ENCODE measurements around the gene SIT1.

The SIT1 gene

DNA sequence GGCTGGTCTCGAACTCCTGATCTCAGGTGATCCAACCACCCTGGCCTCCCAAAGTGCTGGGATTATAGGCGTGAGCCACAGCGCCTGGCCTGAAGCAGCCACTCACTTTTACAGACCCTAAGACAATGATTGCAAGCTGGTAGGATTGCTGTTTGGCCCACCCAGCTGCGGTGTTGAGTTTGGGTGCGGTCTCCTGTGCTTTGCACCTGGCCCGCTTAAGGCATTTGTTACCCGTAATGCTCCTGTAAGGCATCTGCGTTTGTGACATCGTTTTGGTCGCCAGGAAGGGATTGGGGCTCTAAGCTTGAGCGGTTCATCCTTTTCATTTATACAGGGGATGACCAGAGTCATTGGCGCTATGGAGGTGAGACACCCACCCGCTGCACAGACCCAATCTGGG is 24.5 kb upstream of the SIT1 start:
- no peak overlapping the region for H2AFZ ChIP-seq (ENCODE audit: low read length)
- H3K4me2 ChIP-seq (ENCODE audit: low read depth, low read length, poor library complexity, severe bottlenecking) = no peak overlapping the region
- no peaks in the 10 kb centered on the region for H3K9me2 ChIP-seq (replicated peaks; ENCODE audit: low read depth, low read length)
- H3F3A ChIP-seq (ENCODE audit: low read depth) = no peaks in the 10 kb centered on the region
- no peaks in the 10 kb centered on the region for H4K20me1 ChIP-seq (ENCODE audit: insufficient read depth, low read length, poor library complexity, severe bottlenecking)
- no peaks in the 10 kb centered on the region for H3K27me3 ChIP-seq (ENCODE audit: insufficient read depth, low read length, poor library complexity, severe bottlenecking)
- H3K4me3 ChIP-seq (ENCODE audit: low read length, poor library complexity, severe bottlenecking) = no peak overlapping the region
- TF ChIP-seq EZH2phosphoT487 (IDR thresholded peaks at IDR 0.05; ENCODE audit: borderline replicate concordance) (no peak), CTCF (conservative IDR thresholded peaks at IDR 0.05; ENCODE audit: low read length) (no peak)
- no peak overlapping the region for H3K9ac ChIP-seq (ENCODE audit: low read depth, low read length, poor library complexity, severe bottlenecking)
- H3K9me3 ChIP-seq (ENCODE audit: insufficient read depth, low read depth, low read length) = no peaks in the 10 kb centered on the region
- no peaks in the 10 kb centered on the region for H3K36me3 ChIP-seq (ENCODE audit: insufficient read depth, low read length)
- H3K79me2 ChIP-seq (ENCODE audit: insufficient read depth, low read length) = no peaks in the 10 kb centered on the region
- H3K4me1 ChIP-seq (ENCODE audit: insufficient read depth, low read length, poor library complexity, severe bottlenecking) = no peaks in the 10 kb centered on the region

GRCh38 chr9:35674025-35674361 is 23.3 kb upstream of the SIT1 start:
- H4K20me1 ChIP-seq (ENCODE audit: insufficient read depth, low read length, poor library complexity, severe bottlenecking) = no peaks in the 10 kb centered on the region
- H2AFZ ChIP-seq (ENCODE audit: low read length) = no peak overlapping the region
- no peak overlapping the region for H3K9ac ChIP-seq (ENCODE audit: low read depth, low read length, poor library complexity, severe bottlenecking)

GRCh38 chr9:35673132-35674024 is 22.6 kb upstream of the SIT1 start, which contains the start of gene CA9:
Gene CA9 (plus strand): TSS chr9:35673928. CDS start chr9:35673960, 32 bp downstream.
- Histone ChIP-seq H3K9me3 (ENCODE audit: insufficient read depth, low read depth, low read length) (no peaks in the 10 kb centered on the region), H3K27me3 (ENCODE audit: insufficient read depth, low read length, poor library complexity, severe bottlenecking) (no peaks in the 10 kb centered on the region), H3K4me2 (ENCODE audit: low read depth, low read length, poor library complexity, severe bottlenecking) (no peak within 1 kb of the TSS), H3K9ac (ENCODE audit: low read depth, low read length, poor library complexity, severe bottlenecking) (no peak within 1 kb of the TSS), H3K36me3 (ENCODE audit: insufficient read depth, low read length) (no peaks in the 10 kb centered on the region), H3K4me3 (ENCODE audit: low read length, poor library complexity, severe bottlenecking) (no peak within 1 kb of the TSS), H4K20me1 (ENCODE audit: insufficient read depth, low read length, poor library complexity, severe bottlenecking) (no peaks in the 10 kb centered on the region), H3F3A (ENCODE audit: low read depth) (no peaks in the 10 kb centered on the region), H3K4me1 (ENCODE audit: insufficient read depth, low read length, poor library complexity, severe bottlenecking) (no peaks in the 10 kb centered on the region), H2AFZ (ENCODE audit: low read length) (no peak within 1 kb of the TSS), H3K9me2 (replicated peaks; ENCODE audit: low read depth, low read length) (no peaks in the 10 kb centered on the region), H3K79me2 (ENCODE audit: insufficient read depth, low read length) (no peaks in the 10 kb centered on the region)
- TF ChIP-seq EZH2phosphoT487 (IDR thresholded peaks at IDR 0.05; ENCODE audit: borderline replicate concordance) = no peak
- TF ChIP-seq CTCF (conservative IDR thresholded peaks at IDR 0.05; ENCODE audit: low read length) = no peak

More at GRCh38 chr9:35674025-35674361, 23.3 kb upstream of the SIT1 start:
- Histone ChIP-seq H3K9me2 (replicated peaks; ENCODE audit: low read depth, low read length) (no peaks in the 10 kb centered on the region), H3K4me1 (ENCODE audit: insufficient read depth, low read length, poor library complexity, severe bottlenecking) (no peaks in the 10 kb centered on the region), H3K9me3 (ENCODE audit: insufficient read depth, low read depth, low read length) (no peaks in the 10 kb centered on the region), H3K4me2 (ENCODE audit: low read depth, low read length, poor library complexity, severe bottlenecking) (no peak overlapping the region), H3K4me3 (ENCODE audit: low read length, poor library complexity, severe bottlenecking) (no peak overlapping the region), H3F3A (ENCODE audit: low read depth) (no peaks in the 10 kb centered on the region), H3K27me3 (ENCODE audit: insufficient read depth, low read length, poor library complexity, severe bottlenecking) (no peaks in the 10 kb centered on the region), H3K79me2 (ENCODE audit: insufficient read depth, low read length) (no peaks in the 10 kb centered on the region), H3K36me3 (ENCODE audit: insufficient read depth, low read length) (no peaks in the 10 kb centered on the region)
- TF ChIP-seq EZH2phosphoT487 (IDR thresholded peaks at IDR 0.05; ENCODE audit: borderline replicate concordance) (no peak), CTCF (conservative IDR thresholded peaks at IDR 0.05; ENCODE audit: low read length) (no peak)
